Astrocyte (in vitro differentiated cells and primary cell): ENCODE measurements around the gene INPP4B.

Experiments
- CTCF ChIP-seq: IDR thresholded peaks from 2 replicates; pipeline ENCODE4 v1.5.1; 2011; ENCODE audit warnings: low read depth, mild to moderate bottlenecking, inconsistent platforms, low read length, moderate library complexity; ENCODE audit not compliant: insufficient read depth
- EZH2 ChIP-seq: IDR thresholded peaks from 2 replicates; pipeline ENCODE4 v1.6.1; 2012; ENCODE audit warnings: mild to moderate bottlenecking, low read length, inconsistent platforms; ENCODE audit not compliant: insufficient read depth

DNA sequence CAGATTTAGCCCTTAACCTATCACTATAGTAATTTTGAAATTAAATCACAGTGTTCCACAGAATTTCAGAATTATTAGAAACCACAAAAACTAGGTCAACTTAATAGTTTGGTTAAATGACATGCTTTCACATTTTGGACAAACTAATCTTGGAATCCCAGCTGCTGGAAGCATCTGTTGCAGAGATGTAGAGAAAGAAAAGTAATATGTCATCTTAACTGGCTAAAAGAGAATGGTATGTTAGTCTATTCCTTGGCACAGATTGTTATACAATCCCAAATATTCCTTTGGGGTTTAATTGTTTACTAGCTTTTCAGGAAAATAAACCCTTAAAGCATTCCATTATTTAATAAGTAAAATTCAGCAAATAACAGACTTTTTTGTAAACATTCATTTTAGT lies 689.8 kb downstream of the INPP4B start:
- no peak for TF ChIP-seq CTCF
- TF ChIP-seq EZH2: no peak
